Eye (tissue), 1 donor: ENCODE data around the gene KIF12.

Source experiments
- DNase-seq: peaks from one replicate; pipeline ENCODE4 v3.0.0-alpha.2; 2015

KIF12 gene

DNA sequence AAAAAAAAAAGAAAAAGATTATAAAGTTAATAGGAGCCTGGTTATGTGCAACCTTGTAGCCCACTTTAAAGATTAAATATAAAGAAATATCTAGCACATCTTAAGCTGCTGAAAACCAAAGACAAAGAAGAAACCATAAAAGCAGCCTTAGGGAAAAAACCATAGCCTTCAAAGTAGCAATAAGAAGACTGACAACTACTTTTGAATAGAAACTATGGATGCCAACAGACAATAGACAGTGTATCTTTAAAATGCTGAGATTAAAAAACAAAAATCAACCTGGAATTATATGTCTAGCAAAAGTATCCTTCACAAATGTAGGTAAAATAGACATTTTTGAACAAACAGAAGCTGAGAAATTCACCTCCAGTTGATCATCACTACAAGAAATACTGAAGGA lies 3.4 kb upstream of the KIF12 start:
- no peak for DNase-seq

DNA sequence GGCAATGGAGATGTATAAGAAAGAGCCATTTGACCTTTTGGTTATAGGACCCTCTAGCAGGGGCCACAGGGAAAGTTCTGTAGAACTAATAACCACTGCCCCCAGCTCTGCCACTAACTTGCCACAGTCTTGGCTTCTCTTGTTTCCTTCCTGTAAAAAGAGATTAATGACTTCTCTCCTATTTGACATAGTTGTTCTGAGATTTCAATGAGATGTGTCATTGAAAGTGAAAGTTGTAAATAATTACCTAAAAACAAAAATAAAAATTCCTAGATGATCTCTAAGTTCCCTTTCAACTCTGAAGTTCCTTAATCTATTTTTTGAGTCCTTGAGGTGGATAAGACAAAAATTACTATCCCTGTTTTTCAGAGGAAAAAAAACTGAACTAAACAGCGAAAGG lies 1.4 kb upstream of the KIF12 start:
- no peak for DNase-seq

DNA sequence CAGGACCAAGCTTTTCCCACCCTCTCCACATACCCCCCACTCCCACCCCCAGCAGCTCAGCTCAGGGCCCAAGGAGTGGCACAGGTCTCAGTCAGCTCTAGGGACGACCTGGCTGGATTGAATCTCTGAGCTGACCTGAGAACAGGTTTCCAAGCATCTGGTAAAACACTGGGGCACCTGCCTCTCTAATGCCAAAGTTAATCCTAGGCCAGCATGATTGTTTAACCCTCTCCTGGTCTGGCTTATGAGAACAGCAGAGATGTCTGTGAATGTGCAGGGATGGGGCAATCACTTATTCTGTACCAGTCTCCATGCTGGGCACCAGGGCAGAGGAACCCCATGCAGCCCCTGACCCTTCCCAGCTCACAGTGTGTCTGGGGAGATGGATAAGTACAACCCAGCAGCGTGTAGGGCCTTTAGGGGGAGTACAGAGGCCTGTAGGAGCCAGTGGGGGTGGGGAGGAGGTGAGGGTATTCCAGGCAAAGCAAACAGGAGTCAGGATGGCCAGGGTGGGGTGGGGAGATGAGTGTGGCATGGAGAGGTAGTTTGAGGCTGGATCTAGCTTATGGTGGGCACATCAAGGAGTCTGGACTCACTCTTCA lies 678 bp upstream of the KIF12 start:
- DNase-seq = no peak

DNA sequence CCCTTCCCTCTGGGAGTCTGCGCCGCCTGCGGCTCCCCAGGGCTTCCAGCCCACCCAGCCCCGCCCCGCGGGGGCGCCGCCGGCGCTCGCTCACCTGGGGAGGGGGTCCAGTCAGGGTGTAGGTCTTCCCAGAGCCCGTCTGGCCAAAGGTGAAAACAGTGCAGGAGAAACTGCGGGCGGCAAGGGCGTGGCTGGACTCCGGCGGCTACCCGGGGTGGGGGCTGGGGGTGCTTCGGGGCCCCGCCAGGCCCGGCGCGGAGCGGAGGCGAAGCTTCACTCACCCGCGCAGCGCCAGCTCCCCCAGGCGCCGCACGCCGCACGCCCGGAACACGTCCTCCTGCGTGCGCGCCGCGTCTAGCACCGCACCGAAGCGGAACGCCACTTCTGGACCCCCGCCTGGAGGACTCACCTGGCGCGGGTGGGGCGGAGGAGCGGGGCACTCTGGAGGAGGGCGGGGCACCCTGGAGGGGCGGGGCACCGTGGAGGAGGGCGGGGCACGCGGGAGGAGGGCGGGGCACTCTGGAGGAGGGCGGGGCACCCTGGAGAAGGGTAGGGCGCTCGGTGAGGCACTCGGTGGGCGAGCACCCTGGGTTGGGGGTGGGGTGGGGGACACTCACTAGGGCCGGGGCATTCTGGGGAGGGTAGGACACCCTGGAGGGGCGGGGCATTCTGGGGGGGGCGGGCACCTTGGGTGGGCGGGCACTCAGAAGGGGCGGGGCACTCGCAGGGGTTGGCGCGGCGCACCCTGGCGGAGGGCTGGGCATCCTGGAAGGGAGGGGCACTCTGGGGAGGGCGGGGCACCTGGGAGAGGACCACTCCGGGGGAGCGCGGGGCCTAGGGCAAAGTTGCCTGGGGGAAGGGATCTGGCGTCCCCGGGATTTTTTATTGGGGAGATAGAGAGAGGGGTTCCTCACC lies 814 bp downstream of the KIF12 start:
- DNase-seq = peak; percentile 70

DNA sequence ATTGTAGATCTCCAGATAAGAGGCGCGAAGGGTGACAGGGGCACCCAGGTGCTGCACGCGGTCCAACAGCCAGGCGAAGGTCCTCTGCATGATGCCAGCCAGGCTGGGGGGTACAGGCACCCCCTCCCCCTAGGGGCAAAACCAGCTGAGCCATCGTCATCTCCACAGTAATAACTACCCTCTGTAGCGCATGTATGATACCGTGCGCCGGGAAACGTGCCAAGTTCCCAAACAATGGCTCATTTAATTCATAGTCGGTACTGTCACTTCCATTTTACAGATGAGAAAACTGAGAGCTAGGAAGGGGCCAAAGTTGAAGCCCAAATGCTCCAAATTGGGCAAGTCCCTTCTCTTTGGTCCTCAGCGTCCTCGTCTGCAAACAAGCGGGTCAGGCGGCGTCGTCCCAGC lies 1.5 kb downstream of the KIF12 start:
- DNase-seq = peak; percentile 46

DNA sequence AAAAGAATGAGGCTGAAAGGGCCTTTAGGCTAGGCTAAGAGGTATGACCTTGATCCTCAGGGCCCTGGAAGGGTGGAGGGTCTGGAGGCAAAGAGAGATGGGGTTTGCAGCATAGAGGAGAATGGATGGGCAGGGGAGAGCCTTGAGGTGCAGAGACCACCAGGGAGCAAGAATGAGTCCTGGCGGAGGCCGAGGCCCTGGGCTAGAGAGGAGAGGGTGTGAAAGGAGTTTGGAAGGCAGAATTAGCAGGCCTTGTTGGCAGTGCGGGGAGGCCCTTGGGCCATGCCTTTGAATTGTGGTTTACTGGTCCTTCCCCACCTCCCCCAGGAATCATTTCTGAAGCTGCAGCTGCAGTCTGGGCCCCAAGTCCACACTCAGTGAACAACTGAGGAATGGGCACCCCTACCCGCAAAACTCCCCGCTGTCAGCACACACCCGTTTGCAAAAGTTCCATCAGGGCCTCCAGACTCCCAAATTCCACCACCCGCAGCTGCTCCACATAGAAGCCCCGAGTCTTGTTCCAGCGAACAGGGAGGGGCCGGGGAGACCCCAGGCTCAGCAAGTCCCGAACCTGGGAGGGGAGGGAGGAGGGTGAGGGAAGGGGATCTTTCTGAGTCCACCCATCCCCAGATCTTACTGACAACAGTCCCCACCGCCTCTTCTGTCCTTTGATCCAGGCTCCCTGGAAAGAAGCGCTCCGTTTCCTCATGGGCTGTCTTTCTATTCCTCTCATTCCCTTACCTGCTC lies 2.1 kb downstream of the KIF12 start:
- DNase-seq = no peak

DNA sequence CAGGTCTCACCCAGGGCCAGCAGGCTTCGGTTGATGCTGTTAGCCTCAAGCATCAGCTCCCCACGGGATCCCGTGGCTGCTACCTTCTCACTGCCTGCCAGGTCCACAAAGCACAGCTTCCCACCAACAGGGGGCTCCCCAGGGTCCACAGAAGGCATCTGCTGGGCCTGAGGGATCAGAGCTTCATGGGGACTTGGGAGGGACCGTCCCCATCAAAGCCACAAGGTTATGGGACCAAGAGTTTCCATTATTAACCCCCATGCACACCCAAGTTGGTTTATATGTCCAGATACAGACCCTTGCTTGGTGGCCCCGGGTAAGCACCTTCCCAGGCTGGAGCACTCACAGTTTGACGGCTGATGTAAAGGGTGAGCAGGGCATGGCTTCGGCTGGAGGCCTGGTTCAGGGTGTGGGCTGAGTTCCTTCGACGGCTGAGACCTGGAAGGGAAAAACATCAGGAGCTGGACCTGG lies 3.0 kb downstream of the KIF12 start:
- no peak for DNase-seq

DNA sequence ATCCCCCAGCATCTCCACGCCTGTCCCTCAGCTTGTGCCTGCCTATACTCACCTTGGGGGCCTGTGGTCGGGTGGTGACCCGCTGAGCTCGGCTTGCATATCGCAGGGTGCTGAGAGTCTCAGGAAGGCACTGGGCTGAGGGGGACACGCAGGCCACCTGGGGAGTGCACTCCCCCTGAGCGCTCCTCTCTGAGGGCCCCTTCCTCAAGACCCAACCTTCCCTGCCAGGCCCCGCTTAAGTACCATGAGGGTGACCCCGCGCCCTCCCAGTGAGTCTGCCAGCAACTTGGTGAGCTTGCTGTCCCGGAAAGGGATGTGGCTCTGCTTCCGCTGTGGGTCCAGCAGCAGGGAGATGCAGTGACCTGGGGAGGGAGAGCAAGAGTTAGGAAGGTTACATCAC lies 4.1 kb downstream of the KIF12 start:
- no peak for DNase-seq

DNA sequence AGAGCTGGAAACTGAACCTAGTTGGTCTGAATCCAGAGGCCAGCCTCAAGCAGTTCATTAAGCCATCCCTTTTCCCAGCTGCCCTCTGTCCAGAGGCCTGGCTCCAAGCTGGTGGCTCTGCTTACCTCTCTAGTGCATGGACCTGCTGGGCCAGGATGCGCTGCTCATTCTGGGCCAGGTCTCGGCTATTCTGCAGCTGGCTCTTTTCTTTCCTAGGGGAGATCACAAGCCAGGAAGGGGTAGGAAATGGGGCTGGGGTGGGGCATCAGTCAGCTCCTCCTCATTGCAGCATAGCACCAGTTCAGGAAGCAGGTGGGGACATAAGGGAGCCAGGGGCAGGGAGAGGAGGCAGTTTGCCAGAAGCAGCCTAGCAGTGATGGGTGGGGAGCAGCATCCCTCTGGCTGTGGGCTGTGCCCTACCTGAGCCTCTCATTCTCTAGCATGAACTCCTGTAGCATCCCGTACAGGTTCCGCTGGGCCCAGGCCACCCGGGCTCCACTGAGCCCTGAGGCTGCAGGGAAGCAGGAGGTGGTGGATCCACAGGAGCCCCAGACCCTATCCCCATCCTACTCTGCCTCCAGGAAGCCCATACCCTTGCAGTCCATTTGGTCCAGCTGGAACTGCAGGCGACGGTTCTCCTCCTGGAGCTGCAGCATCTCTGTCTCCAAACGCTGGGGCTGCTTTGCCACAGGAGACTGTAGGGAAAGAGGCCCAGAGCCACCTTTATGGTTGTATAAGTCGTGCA lies 5.2 kb downstream of the KIF12 start:
- DNase-seq = no peak

DNA sequence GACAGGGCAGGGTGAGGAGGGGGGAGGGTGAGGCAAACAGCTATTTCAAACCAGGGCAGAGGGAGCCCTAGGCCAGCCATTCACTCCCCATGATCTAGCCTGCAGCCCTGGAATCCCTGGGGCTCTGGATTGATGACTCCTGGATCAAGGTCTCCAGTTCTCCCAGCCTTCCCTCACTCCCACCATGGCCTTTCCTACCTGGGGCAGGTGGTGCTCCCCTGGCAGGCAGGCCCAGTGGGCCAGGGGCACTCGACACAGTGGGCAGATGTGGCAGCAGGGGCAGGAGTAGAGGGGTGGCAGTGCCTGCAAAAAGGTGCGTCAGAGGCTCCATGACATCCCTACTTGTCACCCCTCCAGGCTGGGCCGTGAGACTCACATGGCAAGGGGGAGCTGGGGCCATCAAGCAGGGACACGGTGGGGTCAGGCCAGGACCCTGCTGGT lies 6.0 kb downstream of the KIF12 start:
- DNase-seq = no peak

DNA sequence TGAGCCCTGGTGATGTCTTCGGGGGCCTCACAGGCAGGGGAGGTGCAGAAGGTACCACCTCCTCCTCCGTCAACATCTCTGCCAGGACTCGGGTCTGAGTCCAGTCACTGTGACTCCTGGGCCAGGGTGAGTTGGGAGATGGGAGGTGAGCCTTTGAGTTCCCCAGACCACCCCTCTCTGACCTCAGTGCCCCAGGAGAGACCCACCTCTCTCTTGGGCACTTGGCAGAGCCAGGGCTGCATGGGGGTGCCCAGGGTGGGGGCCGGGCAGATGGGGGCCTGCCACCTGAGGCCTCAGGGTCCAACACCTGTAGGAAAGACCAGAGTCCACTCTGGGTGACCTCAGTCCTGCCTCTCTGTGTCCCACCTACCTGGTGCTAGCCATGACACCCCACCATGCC lies 6.8 kb downstream of the KIF12 start:
- DNase-seq = no peak

DNA sequence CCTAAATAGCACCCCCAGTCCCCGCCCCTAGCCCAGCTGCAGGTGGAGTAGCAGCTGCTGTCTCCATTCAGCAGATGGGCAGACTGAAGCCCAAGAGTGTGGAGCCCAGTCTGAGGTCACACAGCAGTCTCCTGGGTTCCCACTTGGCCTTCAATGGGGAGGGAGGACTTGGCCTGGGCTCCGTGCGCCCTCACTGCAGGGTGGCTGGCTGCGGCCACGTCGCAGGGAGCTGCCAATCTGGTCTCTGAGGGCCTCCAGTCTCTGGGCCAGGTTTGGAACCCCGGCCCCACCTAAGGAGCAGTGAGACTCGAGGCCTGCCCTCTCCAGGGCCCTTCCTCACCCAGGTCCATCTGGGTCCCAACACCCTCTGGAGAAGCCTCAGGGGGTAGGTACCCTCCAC lies 7.4 kb downstream of the KIF12 start:
- no peak for DNase-seq

DNA sequence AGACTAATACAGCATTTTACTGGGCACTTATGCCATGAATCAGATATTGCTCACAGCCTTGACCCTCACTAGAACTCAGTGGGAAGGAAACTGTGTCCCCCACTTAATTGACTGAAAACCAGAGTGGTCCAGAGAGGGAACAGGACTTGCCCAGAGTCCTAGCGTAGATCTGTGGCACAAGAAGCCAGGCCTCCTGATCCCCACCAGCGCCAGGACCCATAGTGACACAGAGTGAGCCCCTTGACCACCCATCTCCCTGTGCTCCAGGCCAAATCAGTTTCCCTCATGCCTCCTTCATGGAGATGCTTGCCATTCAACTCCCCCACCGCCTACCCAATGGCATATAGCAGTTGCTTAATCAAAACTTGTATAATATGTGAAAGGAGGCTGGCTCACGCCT lies 8.3 kb downstream of the KIF12 start:
- no peak for DNase-seq

DNA sequence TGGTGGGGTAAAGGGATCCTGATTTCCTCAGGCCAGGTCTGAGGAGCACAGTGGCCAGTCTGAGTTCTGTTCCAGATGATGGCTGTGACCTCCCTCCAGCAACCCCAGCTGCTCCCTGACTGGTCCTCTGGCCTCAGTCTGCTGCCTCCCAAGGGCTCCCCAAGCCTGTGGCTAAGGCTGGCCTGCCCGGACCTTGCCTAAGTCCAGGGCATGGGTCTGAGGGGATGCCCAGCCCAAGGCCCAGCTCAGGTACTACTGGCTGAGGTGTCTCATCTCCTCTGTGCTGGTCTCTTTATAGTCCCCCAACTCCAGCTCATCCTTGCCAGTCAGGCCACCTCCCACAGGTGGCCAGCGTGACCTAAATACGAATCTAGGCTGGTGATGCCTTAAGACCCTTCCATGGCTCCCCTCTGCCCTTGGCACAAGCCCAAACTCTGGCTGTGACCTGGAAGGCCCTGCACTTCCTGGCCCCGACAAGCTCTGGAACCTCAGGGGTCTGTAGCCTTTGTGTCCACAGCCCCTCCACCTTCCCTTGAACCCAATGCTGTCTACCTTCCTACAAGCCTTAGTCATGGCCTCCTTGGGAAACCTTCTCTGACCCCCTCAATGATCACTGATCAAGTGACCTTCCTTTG lies 9.8 kb downstream of the KIF12 start:
- DNase-seq = no peak

DNA sequence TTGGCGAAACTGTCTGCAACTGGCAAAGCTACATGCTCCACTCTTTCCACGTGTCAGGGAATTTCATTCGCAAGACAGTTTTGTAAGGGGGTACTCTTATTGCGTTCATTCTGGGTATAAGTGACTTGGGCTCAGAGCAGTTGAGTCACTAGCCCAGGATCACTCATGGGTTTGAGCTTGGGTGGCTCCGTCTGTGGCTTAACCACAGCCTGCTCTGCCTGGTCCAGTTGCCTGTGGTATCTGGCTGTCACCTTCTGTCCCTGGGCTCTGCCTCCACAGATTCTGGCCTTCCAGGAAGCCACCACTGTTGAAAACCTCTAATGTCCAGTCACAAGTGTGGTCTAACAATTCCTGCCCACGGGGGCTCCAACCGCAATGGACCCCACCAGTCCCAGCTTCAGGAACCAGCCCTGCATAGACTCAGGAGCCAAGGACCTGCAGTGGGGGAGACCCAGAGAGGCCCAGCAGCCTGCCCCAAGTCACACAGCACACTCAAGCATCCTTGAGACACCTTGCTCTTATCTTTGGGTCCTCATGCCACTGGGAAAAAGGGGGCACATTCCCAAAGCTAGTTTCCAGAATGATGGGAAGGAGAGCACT lies 10.4 kb downstream of the KIF12 start:
- DNase-seq = no peak

DNA sequence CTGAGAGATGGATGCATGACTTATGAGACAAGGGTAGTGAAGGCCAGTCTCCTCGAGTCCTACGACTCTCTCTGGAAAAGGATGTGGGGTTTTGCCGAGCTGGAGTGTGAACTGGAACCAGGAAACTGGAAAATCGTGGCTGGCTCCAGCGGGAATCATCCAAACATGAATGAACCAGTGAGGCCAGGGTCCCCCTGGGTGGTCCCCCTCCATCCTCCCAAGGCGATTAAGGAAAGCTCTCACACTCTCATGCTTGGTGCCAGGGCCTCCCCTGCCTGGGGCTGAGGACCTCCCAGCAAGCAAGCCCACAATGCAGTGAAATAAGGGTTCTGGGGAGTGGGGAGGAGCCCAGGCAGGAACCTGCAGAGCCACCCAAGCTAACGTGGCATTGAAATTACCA lies 11.4 kb downstream of the KIF12 start:
- no peak for DNase-seq

DNA sequence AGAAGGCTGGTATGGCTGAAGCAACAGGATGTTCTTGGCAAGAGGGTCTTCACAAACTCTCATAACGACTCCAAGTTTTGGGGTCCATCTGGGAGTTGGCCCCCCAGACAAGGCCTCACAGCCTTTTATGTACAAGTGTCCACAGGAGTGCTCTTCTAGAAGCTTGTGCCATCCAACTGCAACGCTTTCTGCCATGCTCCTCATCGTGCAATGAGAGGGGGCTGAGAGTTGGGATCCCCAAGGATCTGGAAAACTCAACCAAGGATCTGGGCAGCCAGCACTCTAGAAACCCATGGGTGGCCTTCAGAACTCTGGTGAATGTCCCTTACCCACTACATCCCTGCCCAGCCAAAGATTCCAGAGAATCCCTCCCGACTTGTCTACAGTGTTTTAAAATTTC lies 12.5 kb downstream of the KIF12 start:
- DNase-seq = no peak

DNA sequence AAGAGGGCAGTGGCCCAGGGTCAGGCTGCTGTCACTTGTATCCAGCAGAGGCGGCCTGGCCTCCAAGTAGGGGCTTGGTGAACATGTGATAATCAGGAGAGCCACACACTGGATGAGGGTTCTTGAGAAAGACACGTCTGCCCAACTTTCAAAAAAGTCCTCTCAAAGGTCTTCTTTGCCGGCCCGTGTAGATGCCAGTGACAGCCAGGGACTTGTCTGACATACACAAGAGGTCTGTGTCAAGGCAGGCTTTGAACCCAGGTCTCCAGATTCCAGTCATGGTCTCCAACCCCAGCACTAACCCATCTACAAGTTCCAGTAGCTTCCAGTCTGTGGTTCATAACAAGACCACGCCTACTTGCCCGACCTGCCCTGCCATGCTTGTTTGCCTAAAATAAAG lies 13.1 kb downstream of the KIF12 start:
- DNase-seq = no peak

DNA sequence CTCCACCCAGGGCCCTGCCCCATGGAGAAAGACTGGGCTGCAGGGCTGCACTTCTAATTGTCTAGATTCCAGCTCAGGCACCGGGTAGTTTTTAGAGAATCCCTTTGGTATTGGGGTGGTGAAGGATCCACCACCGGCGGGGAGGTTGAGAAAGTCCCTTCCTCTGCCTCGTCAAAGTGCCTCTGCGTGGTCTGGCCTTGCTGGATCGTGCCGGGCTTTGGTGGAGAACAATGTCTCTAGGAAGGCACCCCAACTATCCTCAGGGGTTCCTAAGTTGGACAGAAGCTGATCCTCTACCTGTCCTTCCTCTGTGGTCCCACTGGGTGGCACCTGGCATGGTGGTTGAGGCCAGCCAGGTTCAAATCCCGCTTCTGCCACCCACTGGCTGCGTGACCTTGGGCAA lies 13.7 kb downstream of the KIF12 start:
- DNase-seq = no peak

DNA sequence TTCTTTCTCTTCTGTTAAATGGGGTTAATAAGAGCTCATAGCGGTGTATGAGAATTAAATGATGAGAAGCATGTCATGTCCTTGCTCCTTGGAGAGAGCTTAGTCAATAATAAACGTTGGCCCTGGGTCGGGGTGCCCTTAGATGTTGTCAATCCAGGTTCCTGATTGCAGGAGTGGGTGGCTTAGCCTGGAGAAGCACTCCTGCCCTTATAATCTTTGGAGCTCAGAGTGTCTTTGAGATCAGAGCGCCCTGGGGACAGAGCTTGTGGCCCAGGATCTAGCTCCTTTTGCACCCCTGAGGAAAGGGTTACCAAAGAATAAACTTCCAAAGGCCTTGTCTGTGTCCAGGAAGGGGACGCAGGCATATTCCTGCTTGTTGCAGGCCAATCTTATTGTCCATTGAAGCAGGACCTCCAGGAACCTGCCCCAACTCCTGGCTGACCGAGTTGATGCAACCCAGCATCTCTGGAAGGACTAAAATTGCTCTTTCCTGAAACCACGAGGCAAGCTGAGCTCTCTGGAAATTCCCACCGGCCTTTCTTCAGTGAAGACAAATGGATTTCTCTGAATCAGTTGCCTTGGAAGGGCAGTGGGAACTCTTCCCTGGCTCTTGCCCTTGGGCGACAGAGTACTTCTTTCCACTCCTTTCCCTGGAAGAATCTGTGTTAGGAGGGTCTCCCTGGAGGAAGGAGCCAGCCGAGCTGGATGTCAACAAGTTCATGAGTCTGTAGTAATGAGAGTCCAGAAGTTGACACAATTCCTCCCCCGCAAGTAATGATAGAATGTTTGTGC lies 14.6 kb downstream of the KIF12 start:
- DNase-seq = no peak

DNA sequence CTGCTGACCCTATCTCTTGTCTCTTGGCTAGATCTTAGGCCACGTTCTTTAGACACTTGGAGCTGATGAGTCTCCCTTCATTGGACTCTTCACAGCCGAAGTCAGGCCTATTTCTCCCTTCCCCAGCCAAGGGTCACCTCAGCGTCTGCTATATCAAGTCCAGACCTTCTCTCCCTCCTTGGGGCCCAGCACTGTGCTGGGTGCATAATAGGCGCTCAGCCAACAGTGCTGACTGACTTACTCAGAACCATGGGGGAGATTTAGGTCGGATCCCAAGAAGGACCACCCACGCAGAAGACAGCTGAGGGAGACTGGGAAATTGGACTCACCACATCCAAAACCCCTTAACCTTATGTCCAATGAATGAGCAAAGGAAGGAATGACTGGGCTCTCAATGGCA lies 15.4 kb downstream of the KIF12 start:
- DNase-seq = no peak
